H4 (cell line): ENCODE data around the gene JAZF1. TPM values are rescaled to one million over a fixed set of nuclear protein-coding genes. Genes with fewer than 3 reads are reported as not detected.

Experiments used
- DNase-seq: peaks from one replicate; pipeline ENCODE4 v3.0.0-alpha.2; 2015; ENCODE audit warnings: low spot score
- total RNA-seq: library from RNA; depleted of rRNA; stranded (reverse); fragments of >200 nt; shearing (Covaris generic); gene quantifications from 2 replicates; pipeline ENCODE4 v1.2.3, GENCODE V29; 2014

Gene JAZF1
- total RNA-seq, 1 experiment from 2014 or later: 20.6 TPM

- no peak for DNase-seq
Observed at GRCh38 chr7:27840313-27840712, 340.3 kb downstream of the JAZF1 start.

- no peak for DNase-seq
Observed at GRCh38 chr7:27839099-27839498, 341.5 kb downstream of the JAZF1 start.

- DNase-seq: no peak
Observed at GRCh38 chr7:27836536-27836935, 344.1 kb downstream of the JAZF1 start.

- DNase-seq: no peak
Observed at GRCh38 chr7:27835376-27835775, 345.2 kb downstream of the JAZF1 start.

GRCh38 chr7:27834179-27834921, 346.2 kb downstream of the JAZF1 start:
- no peak for DNase-seq

GRCh38 chr7:27826357-27826756, 354.2 kb downstream of the JAZF1 start:
- no peak for DNase-seq

GRCh38 chr7:27825891-27826290, 354.7 kb downstream of the JAZF1 start:
- no peak for DNase-seq

- DNase-seq: no peak
Observed at GRCh38 chr7:27822245-27822644, 358.4 kb downstream of the JAZF1 start.

- DNase-seq: no peak
Observed at GRCh38 chr7:27812706-27813105, 367.9 kb downstream of the JAZF1 start.

GRCh38 chr7:27810186-27810585, 370.4 kb downstream of the JAZF1 start:
- DNase-seq: no peak

- no peak for DNase-seq
Observed at GRCh38 chr7:27808626-27809025, 372.0 kb downstream of the JAZF1 start.

- DNase-seq: no peak
Observed at GRCh38 chr7:27804139-27804538, 376.5 kb downstream of the JAZF1 start.

GRCh38 chr7:27802999-27803398, 377.6 kb downstream of the JAZF1 start:
- DNase-seq: no peak

GRCh38 chr7:27799212-27799611, 381.4 kb downstream of the JAZF1 start:
- DNase-seq: no peak

GRCh38 chr7:27795977-27796376, 384.6 kb downstream of the JAZF1 start:
- DNase-seq: no peak

GRCh38 chr7:27793780-27794179, 386.8 kb downstream of the JAZF1 start:
- no peak for DNase-seq

GRCh38 chr7:27788437-27788836, 392.2 kb downstream of the JAZF1 start:
- no peak for DNase-seq

- peak; percentile 79 for DNase-seq
Observed at GRCh38 chr7:27784399-27785053, 396.1 kb downstream of the JAZF1 start.

GRCh38 chr7:27782849-27783248, 397.7 kb downstream of the JAZF1 start:
- DNase-seq: no peak

GRCh38 chr7:27781188-27781587, 399.4 kb downstream of the JAZF1 start:
- DNase-seq: no peak
